Measurements from ENCODE around the gene MKI67. TPM values are rescaled to one million over a fixed set of nuclear protein-coding genes. Genes with fewer than 3 reads are reported as not detected.
A peak's percentile ranks its signal among the peaks of the same experiment; 100 is the strongest.

MKI67 gene
- total RNA-seq, 1 donor from 2014 or later: 0.64 TPM

DNA sequence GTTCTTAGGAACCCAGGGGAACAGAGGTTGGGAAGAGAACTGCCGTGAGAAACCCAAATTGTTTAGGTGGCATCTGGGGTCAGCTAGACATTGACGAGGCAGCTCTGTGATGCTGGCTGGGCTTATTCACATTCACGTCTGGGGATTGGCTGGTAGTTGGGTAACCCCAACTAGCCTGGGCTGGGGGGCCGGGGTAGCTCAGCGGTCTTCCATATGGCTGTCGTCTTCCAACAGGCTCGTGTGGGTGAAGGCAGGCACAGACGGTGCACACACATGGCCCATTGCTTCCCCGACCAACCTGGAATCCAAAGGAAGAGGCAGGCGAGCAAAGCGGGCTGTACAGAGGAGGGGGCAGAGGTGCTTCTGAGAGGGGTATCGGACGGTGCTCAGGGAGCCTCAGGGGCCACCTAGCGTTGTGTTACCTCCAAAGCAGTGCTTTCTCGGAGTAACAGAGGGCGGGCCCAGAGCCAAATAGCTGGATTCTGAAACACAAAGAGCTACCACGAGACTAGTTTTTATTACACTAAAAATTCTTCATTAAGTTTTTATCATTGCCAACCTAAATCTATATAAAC is 34.5 kb downstream of the MKI67 start:
- no peaks in the 10 kb centered on the region for H3K36me3 ChIP-seq
- H3K4me1 ChIP-seq: no peaks in the 10 kb centered on the region
- no peaks in the 10 kb centered on the region for H3K27me3 ChIP-seq
- DNase-seq (ENCODE audit: low spot score in 2 of 2): no peak
- no peaks in the 10 kb centered on the region for H3K9me3 ChIP-seq
- TF ChIP-seq, protein P1, sequence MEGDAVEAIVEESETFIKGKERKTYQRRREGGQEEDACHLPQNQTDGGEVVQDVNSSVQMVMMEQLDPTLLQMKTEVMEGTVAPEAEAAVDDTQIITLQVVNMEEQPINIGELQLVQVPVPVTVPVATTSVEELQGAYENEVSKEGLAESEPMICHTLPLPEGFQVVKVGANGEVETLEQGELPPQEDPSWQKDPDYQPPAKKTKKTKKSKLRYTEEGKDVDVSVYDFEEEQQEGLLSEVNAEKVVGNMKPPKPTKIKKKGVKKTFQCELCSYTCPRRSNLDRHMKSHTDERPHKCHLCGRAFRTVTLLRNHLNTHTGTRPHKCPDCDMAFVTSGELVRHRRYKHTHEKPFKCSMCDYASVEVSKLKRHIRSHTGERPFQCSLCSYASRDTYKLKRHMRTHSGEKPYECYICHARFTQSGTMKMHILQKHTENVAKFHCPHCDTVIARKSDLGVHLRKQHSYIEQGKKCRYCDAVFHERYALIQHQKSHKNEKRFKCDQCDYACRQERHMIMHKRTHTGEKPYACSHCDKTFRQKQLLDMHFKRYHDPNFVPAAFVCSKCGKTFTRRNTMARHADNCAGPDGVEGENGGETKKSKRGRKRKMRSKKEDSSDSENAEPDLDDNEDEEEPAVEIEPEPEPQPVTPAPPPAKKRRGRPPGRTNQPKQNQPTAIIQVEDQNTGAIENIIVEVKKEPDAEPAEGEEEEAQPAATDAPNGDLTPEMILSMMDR (IDR thresholded peaks at IDR 0.05): no peak
- no peak overlapping the region for H3K27ac ChIP-seq
- intact Hi-C loops (cut with DNase I): no loop called here
- H3K4me3 ChIP-seq: no peak overlapping the region

DNA sequence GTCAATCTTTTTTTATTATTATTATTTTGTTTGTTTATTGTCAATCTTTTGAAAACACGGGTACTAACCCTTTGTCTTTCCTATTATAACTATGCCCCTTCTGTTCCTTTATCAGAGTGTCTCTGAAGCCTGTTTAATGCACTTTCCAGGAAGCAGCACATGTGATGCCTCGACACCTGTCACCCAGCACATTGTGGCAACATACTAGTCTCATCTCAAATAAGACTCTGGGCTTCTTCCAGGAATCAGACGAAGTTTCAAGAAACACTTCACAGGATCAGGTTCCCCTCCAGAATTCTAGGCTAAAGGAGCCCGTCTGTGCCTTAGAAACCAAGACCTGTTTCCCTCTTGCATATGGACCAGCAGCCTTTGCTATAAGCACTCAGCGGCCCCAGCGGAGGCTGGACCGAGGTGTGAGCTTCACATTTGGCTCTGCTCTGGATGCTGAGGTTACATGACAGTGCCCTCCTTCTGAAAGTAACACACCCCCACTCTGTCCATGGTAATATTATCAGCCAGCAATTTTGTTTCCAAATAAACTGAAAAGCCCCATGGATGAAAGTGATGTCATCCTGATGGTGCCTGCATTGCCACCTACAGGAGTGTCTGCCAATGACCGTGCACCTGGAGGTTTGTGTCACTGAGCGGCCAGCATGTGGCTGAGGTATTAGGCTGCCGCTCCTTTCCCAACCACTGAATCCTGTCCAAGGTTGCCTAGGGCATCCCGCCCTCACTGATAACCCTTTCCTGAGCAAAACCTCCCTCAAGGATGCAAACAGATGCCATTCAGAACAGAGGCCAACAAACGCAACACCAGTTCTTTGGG is 38.1 kb downstream of the MKI67 start:
- H3K36me3 ChIP-seq: no peaks in the 10 kb centered on the region
- no peak for DNase-seq (ENCODE audit: low spot score in 2 of 2)
- no peaks in the 10 kb centered on the region for H3K4me1 ChIP-seq
- intact Hi-C loops (cut with DNase I): no loop called here
- H3K27me3 ChIP-seq: no peaks in the 10 kb centered on the region
- no peak overlapping the region for H3K27ac ChIP-seq
- no peak overlapping the region for H3K4me3 ChIP-seq
- no peaks in the 10 kb centered on the region for H3K9me3 ChIP-seq
- TF ChIP-seq, protein P1 (IDR thresholded peaks at IDR 0.05): no peak

DNA sequence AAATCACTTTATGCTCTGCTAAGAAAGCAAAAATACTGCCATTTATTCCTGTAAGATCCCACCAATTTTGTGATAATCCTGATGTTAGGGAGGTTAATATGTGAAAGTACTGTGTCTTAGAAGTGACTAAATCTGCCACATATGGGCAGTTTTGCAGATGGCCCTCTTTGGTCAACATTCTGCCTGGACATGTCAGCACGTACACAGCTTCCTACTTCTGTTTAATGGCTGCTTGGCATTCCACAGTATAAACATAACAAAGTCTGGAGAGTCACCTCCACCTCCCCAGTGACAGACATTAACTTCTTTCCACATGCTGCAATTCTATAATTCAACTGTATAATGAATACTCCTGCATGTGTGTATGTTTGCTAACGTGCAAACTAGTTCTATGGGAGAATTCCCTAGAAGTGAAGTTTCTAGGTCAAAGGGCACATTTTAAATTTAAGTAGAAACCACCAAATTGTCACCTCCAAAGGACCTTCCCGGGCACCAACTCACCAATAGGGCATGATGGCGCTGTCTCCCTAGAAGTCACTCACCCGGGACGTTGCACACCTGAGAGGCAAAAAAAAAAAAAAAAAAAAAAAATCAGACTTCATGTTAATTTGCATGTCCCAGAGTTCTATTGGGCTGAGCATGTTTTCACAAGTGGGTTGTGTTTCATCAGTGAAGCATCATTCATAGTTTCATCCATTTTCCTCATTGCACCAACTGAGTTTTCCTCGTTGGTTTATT is 38.9 kb downstream of the MKI67 start:
- H3K9me3 ChIP-seq: no peaks in the 10 kb centered on the region
- TF ChIP-seq, protein P1 (IDR thresholded peaks at IDR 0.05): no peak
- intact Hi-C loops (cut with DNase I): no loop called here
- H3K36me3 ChIP-seq: no peaks in the 10 kb centered on the region
- DNase-seq (ENCODE audit: low spot score in 2 of 2): no peak
- H3K4me1 ChIP-seq: no peaks in the 10 kb centered on the region
- no peaks in the 10 kb centered on the region for H3K27me3 ChIP-seq
- no peak overlapping the region for H3K4me3 ChIP-seq
- no peak overlapping the region for H3K27ac ChIP-seq

DNA sequence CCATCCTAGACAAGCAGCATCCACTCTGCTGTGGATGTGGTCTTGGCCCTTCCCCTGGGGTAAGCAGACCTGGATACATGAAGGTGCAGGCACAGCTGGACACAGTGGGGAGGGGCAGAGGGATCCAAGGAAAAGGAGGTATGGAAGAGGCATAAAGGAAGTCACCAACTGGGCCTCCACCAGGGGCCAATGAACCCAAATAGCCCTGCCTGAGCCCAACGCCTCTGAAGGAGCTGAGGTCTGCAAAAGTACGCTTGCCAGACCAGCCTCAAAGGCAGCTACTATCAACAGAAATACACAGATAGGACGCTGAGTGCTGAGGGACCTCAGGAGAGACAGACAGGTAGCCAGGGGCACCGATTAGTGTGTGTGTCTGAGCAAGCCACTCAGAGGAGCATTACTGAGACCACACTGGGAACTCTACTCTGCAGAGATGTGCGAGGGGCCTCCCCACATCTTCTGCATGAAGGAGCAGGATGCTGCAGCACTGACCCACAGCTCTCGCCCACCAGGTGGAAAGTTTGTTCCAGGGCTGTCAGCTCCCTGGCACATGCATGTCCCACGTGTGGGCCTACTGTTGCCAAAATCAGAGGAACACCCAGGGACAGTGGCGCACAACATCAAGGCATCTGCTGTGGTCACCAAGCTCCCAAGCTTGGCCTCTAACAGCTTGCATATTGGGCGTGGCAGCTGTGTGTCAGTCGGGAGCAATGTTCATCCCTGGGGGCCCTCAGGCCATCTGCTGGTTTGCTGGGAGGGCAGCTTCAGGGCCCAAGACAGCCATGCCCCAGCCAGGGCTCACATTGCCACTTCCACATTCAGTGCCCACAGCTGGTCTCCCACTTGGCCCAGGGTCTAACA is 40.0 kb downstream of the MKI67 start:
- intact Hi-C loops (cut with DNase I): no loop called here

More for the DNA sequence above, 40.0 kb downstream of the MKI67 start:
- Histone ChIP-seq H3K36me3 (no peaks in the 10 kb centered on the region), H3K27me3 (no peaks in the 10 kb centered on the region), H3K4me1 (no peaks in the 10 kb centered on the region), H3K9me3 (no peaks in the 10 kb centered on the region), H3K4me3 (no peak overlapping the region), H3K27ac (no peak overlapping the region)
- TF ChIP-seq, protein P1 (IDR thresholded peaks at IDR 0.05): no peak
- peak in 1 of 2 donors; percentile 53 for DNase-seq (ENCODE audit: low spot score in 2 of 2)
